Esophagus muscularis mucosa (tissue), 4 donors: ENCODE data around the gene SLC1A1. TPM values are rescaled to one million over a fixed set of nuclear protein-coding genes. Genes with fewer than 3 reads are reported as not detected.
"Not testable (repeated sequence)": the region's sequence is repeated elsewhere in the genome, so short reads cannot be mapped to it uniquely, and the experiment has no call there.

Experiments
- DNase-seq: peaks from one replicate; pipeline ENCODE4 v3.0.0-alpha.2; 2017; ENCODE audit errors: extremely low spot score
- H3K27ac ChIP-seq, 4 donors: fragments of 200-600 bp; sonication (generic); replicated peaks in 1 of 4; 1 replicate in 3 of 4; 2 replicates in 1 of 4; pipeline ENCODE4 v1.5.1; 2016 to 2019; ENCODE audit warnings: mild to moderate bottlenecking in 1 of 4
- H3K27me3 ChIP-seq, 4 donors: fragments of 200-600 bp; sonication (generic); one replicate each; pipeline versions ENCODE4 v1.5.1 to v1.6.0; 2016 to 2019
- H3K36me3 ChIP-seq, 4 donors: fragments of 200-600 bp; sonication (generic); one replicate each; pipeline ENCODE4 v1.5.1; 2016 to 2019
- H3K4me1 ChIP-seq, 4 donors: fragments of 200-600 bp; sonication (generic); one replicate each; pipeline ENCODE4 v1.5.1; 2016 to 2019
- H3K4me3 ChIP-seq, 4 donors: fragments of 200-600 bp; sonication (generic); 1 replicate in 2 of 4; 2 replicates in 2 of 4; pipeline ENCODE4 v1.5.1; 2016 to 2019; ENCODE audit warnings: mild to moderate bottlenecking in 4 of 4, moderate library complexity in 1 of 4
- H3K9me3 ChIP-seq, 4 donors: fragments of 200-600 bp; sonication (generic); 1 replicate in 3 of 4; 2 replicates in 1 of 4; pipeline ENCODE4 v1.5.1; 2016 to 2019
- CTCF ChIP-seq, 3 experiments: fragments of 200-600 bp in 2 of 3; fragments of 450-650 bp in 1 of 3; sonication (generic) in 2 of 3; IDR thresholded peaks; one replicate each; pipeline ENCODE4 v1.5.1; 2017 to 2019; ENCODE audit warnings: antibody characterized with exemption in 3 of 3, mild to moderate bottlenecking in 2 of 3, moderate library complexity in 1 of 3
- EP300 ChIP-seq: sonication (generic); formaldehyde crosslinking; IDR thresholded peaks from one replicate; pipeline ENCODE4 v1.6.1; 2017; ENCODE audit warnings: antibody characterized with exemption
- POLR2A ChIP-seq: fragments of 450-650 bp; IDR thresholded peaks from one replicate; pipeline ENCODE4 v1.6.1; 2017; ENCODE audit warnings: antibody characterized with exemption, moderate library complexity, mild to moderate bottlenecking, low read depth
- POLR2AphosphoS5 ChIP-seq, 2 donors: sonication (generic); formaldehyde crosslinking; IDR thresholded peaks; one replicate each; pipeline ENCODE4 v1.6.1; 2017; ENCODE audit warnings: antibody characterized with exemption in 2 of 2
- WGBS: methylation state at CpG from one replicate; pipeline ENCODE4 v1.1.5; 2018; 5-methylcytosine and 5-hydroxymethylcytosine counted together
- intact Hi-C: fragments of 100-400 bp; cut with DNase I; formaldehyde crosslinking; loops from one replicate; pipeline ENCODE4 v1.15.1; 2023
- total RNA-seq, 4 donors: library from RNA; depleted of rRNA; stranded (reverse); fragments of >200 nt; gene quantifications; one replicate each; pipeline versions ENCODE4 v1.1.0 to v1.2.1, GENCODE V29; 2016

SLC1A1 gene
- total RNA-seq, 4 donors from 2014 or later, result 2.0 to 3.5 (median 2.1) TPM

GRCh38 chr9:4517274-4517673 is 27.0 kb downstream of the SLC1A1 start:
- peaks cover 0 to 5% (median 0%) of the 10 kb centered on the region in 4 donors for H3K4me1 ChIP-seq
- no peaks in the 10 kb centered on the region for H3K36me3 ChIP-seq
- no peaks in the 10 kb centered on the region for H3K27me3 ChIP-seq
- H3K27ac ChIP-seq, result no peak overlapping the region
- TF ChIP-seq POLR2A (no peak), CTCF (IDR thresholded peaks at IDR 0.05) (no peak), POLR2AphosphoS5 (IDR thresholded peaks at IDR 0.05) (no peak), EP300 (no peak)
- no peaks in the 10 kb centered on the region for H3K9me3 ChIP-seq
- no peak overlapping the region for H3K4me3 ChIP-seq
- intact Hi-C loops, result no loop called here
- WGBS, result 75% methylated on average over 6 of the region's 6 CpGs
- no peak for DNase-seq

GRCh38 chr9:4519604-4520003 is 29.3 kb downstream of the SLC1A1 start:
- Histone ChIP-seq H3K9me3 (no peaks in the 10 kb centered on the region), H3K4me3 (no peak overlapping the region), H3K36me3 (no peaks in the 10 kb centered on the region), H3K27ac (no peak overlapping the region), H3K4me1 (peaks cover 0 to 5% (median 0%) of the 10 kb centered on the region in 4 donors), H3K27me3 (no peaks in the 10 kb centered on the region)
- TF ChIP-seq POLR2A (no peak), EP300 (no peak), POLR2AphosphoS5 (IDR thresholded peaks at IDR 0.05) (no peak), CTCF (IDR thresholded peaks at IDR 0.05) (no peak)
- intact Hi-C loops, result no loop called here
- WGBS, result 88% methylated on average over 2 of the region's 2 CpGs
- no peak for DNase-seq

- H3K27ac ChIP-seq, result no peak overlapping the region
- H3K27me3 ChIP-seq, result no peaks in the 10 kb centered on the region
- intact Hi-C loops, result no loop called here
- WGBS, result 44% methylated on average over 2 of the region's 2 CpGs
- TF ChIP-seq EP300 (no peak), POLR2AphosphoS5 (IDR thresholded peaks at IDR 0.05) (no peak), POLR2A (no peak), CTCF (IDR thresholded peaks at IDR 0.05) (no peak)
- no peaks in the 10 kb centered on the region for H3K36me3 ChIP-seq
- no peak overlapping the region for H3K4me3 ChIP-seq
- H3K9me3 ChIP-seq, result no peaks in the 10 kb centered on the region
- H3K4me1 ChIP-seq, result peaks cover 0 to 5% (median 0%) of the 10 kb centered on the region in 4 donors
- no peak for DNase-seq
Measured at GRCh38 chr9:4520055-4520454, 29.8 kb downstream of the SLC1A1 start.

GRCh38 chr9:4530375-4530774 is 40.1 kb downstream of the SLC1A1 start:
- H3K4me3 ChIP-seq, result no peak overlapping the region
- intact Hi-C loops, result no loop called here
- H3K9me3 ChIP-seq, result no peaks in the 10 kb centered on the region
- no peaks in the 10 kb centered on the region for H3K27me3 ChIP-seq
- no peaks in the 10 kb centered on the region for H3K36me3 ChIP-seq
- WGBS, result 86% methylated on average over 6 of the region's 6 CpGs
- no peak for TF ChIP-seq POLR2AphosphoS5 (IDR thresholded peaks at IDR 0.05)
- TF ChIP-seq POLR2A, result no peak
- no peak for TF ChIP-seq CTCF (IDR thresholded peaks at IDR 0.05)
- TF ChIP-seq EP300, result no peak
- no peak overlapping the region for H3K27ac ChIP-seq
- DNase-seq, result no peak
- H3K4me1 ChIP-seq, result no peaks in the 10 kb centered on the region

- H3K9me3 ChIP-seq, H3K4me1 ChIP-seq, H3K27me3 ChIP-seq, intact Hi-C loops, DNase-seq, H3K4me3 ChIP-seq, H3K36me3 ChIP-seq, H3K27ac ChIP-seq: not testable (repeated sequence)
- 76% methylated on average over 3 of the region's 3 CpGs for WGBS
Measured at GRCh38 chr9:4530831-4531230, 40.6 kb downstream of the SLC1A1 start.

GRCh38 chr9:4531355-4531754 is 41.1 kb downstream of the SLC1A1 start:
- DNase-seq, H3K9me3 ChIP-seq, intact Hi-C loops, H3K27me3 ChIP-seq, H3K36me3 ChIP-seq, H3K4me3 ChIP-seq, H3K4me1 ChIP-seq, H3K27ac ChIP-seq: not testable (repeated sequence)
- 87% methylated on average over 4 of the region's 8 CpGs for WGBS

- intact Hi-C loops, H3K36me3 ChIP-seq, DNase-seq, H3K4me1 ChIP-seq, H3K27ac ChIP-seq, H3K4me3 ChIP-seq, H3K27me3 ChIP-seq, H3K9me3 ChIP-seq: not testable (repeated sequence)
- WGBS, result 93% methylated on average over 2 of the region's 2 CpGs
Measured at GRCh38 chr9:4533881-4534280, 43.6 kb downstream of the SLC1A1 start.

GRCh38 chr9:4536196-4536595 is 45.9 kb downstream of the SLC1A1 start:
- H3K4me1 ChIP-seq, H3K4me3 ChIP-seq, H3K27me3 ChIP-seq, H3K36me3 ChIP-seq, DNase-seq, H3K27ac ChIP-seq, intact Hi-C loops: not testable (repeated sequence)
- WGBS, result 100% methylated on average over 1 of the region's 1 CpG
- H3K9me3 ChIP-seq, result peaks cover 0 to 14% (median 9%) of the 10 kb centered on the region in 4 donors
